Activated naive CD4-positive, alpha-beta T cell treated with anti-CD3 and anti-CD28 coated beads, Interleukin-2, amount 10 ng/mL, durations not matched to agents 7 days and 5 days (primary cell): ENCODE measurements around the gene NACC1.

Source experiments
- CTCF ChIA-PET: fragments of 350-600 bp; sonication (Branson Sonifier 250); formaldehyde crosslinking; loops from one replicate; lab custom pipeline; 2021; ENCODE audit warnings: antibody characterized with exemption; lab: Charles Lee
- DNase-seq: peaks from one replicate; pipeline ENCODE4 v3.0.0-alpha.2; 2020
- H3K27ac Mint-ChIP-seq: one replicate; pipeline ENCODE4 v1.8.0; 2021; ENCODE audit warnings: mild to moderate bottlenecking, moderate library complexity, mixed read lengths
- H3K27me3 Mint-ChIP-seq: one replicate; pipeline ENCODE4 v1.8.0; 2021; ENCODE audit warnings: mild to moderate bottlenecking, mixed read lengths
- H3K36me3 Mint-ChIP-seq: one replicate; pipeline ENCODE4 v1.8.0; 2021; ENCODE audit warnings: mixed read lengths
- H3K4me1 Mint-ChIP-seq: one replicate; pipeline ENCODE4 v1.8.0; 2021; ENCODE audit warnings: mixed read lengths
- H3K4me3 Mint-ChIP-seq: one replicate; pipeline ENCODE4 v1.8.0; 2021; ENCODE audit warnings: mild to moderate bottlenecking, moderate library complexity, mixed read lengths
- H3K9me3 Mint-ChIP-seq: one replicate; pipeline ENCODE4 v1.8.0; 2021; ENCODE audit warnings: mixed read lengths

NACC1 gene

DNA sequence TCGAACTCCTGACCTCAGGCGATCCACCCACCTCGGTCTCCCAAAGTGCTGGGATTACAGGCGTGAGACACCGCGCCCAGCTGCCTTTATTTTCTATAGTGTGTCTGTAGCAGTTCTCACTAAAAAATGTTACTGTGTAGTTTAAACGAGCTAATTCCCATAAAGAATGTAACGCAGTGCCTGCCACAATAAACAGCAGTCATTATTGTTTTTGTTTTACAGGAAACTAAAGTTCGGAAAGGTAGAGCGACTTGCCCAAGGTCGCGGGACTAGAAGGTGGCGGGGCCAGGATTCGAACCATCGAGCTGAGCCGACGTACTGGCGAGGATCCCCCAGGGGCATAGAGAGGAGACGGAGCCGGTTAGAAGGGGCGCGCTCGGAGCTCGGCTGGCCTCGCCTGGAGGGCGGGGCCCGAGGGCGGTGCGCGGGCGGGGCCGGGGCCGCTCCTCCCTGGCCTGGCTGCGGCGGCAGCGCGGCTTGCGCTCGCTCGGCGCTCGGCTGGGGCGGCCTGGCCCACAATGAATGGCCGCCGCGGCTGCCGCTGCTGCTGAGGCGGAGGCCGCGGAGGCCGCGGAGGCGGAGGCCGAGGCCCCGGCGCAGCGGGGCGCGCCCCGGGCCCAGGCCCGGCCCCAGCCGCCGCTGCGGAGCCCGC lies at the start of gene NACC1:
NACC1 (plus strand) TSS at position 493 of the 652 bp plus-strand sequence. CDS start 16,944 bp downstream, outside the sequence.
- Mint-ChIP-seq H3K4me3 (peak within 1 kb of the TSS; percentile 90), H3K36me3 (peaks cover 8% of the 10 kb centered on the region), H3K9me3 (no peaks in the 10 kb centered on the region), H3K27me3 (no peaks in the 10 kb centered on the region), H3K4me1 (peaks cover 56% of the 10 kb centered on the region), H3K27ac (peak within 1 kb of the TSS; percentile 92)
- CTCF ChIA-PET: interaction anchor here (1.1 to 1.9 kb wide), 5 partner anchors 10 to 47 kb away, joined by 3 to 7 read pairs (median 4); partner anchors contain the start of genes IER2 and STX10
- DNase-seq: peak; percentile 91

DNA sequence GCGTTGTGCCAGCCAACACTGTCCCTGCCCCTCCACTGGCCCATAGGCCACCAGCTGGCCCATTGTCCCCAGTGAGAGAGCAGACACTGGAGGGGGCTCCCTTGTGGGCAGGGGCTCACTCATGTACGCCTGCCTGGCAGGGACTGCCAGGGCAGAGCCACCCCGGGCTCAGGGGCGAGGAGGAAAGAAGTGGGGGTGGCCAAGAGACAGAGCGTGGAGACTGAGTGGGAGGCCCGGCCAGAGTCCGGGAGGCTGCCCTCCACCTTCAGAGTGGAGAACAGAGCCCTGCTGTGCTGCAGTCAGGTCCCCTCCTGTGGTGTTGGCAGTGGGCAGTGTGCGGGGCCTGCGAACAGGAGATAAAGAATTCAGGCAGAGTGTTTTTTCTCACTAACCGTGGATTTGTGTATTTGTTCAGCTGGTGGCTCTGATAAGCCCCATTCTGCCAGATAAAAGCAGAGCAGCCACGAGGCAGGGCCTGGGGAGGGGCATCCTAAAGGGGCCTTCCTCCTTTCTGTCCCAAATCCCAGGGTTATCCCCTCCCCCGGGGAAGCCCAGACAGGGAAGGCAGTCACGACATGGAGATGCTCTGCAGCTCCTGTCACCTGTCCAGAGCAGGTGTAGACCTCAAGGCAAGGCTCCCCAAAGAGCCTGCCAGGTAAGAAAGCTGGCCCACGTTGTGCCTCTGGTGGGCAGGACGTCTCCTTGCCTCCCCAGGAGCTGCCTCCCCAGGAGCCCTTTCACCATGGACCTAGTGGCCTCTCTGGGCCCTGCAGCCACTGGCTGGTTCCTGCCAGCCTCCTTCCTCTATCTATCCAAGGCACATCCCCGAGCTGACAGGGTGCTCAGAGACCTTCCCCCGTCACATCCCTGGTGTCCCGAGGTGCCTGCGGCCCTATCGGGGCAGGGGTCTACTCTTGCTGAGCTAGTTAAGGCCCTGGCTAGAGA lies 48.4 kb upstream of the NACC1 start:
- CTCF ChIA-PET: interaction anchor here (2.1 kb wide), 1 partner anchor 8 kb away, joined by 14 read pairs; no protein-coding TSS in a partner anchor
- DNase-seq: no peak
- peaks cover 22% of the 10 kb centered on the region for H3K27me3 Mint-ChIP-seq
- H3K36me3 Mint-ChIP-seq: no peaks in the 10 kb centered on the region
- H3K27ac Mint-ChIP-seq: no peak overlapping the region
- no peaks in the 10 kb centered on the region for H3K4me1 Mint-ChIP-seq
- H3K9me3 Mint-ChIP-seq: no peaks in the 10 kb centered on the region
- H3K4me3 Mint-ChIP-seq: no peak overlapping the region

DNA sequence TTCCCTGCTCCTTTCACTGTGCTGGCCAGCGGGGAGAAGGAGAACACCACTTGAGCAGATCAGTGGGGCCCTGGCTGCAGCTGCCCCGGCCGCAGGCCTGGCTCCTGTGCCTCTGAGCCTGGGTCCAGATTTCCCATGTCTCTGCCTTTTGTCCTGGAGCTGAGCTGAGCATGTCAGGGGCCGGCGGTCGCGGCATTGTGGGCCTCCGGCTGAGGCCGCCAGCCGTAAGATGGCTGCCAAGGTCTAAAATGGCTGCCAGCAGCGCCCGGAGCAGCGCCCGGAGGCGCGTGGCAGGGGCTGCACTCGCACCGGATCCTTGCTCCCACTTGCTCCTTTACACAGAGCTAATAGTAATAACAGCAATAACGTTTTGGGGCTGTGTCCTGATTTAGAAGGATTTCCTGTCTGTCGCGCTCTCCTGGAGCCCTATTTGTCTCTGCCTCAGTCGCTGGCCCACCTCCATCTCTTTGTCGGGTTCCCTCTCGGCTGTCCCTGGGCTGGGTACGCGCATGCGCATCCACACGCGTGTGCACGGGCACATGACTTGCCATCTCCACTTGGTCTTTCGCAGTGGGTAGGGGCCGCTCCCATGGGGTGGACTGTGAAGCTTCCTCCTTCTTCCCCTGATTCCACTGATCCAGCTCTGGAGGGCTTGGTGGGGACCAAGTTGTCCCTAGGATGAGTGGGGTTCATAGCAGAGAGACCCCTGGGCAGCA lies 47.5 kb upstream of the NACC1 start:
- Mint-ChIP-seq H3K27me3 (peaks cover 25% of the 10 kb centered on the region), H3K9me3 (no peaks in the 10 kb centered on the region), H3K4me3 (no peak overlapping the region), H3K4me1 (no peaks in the 10 kb centered on the region), H3K36me3 (no peaks in the 10 kb centered on the region), H3K27ac (no peak overlapping the region)
- DNase-seq: no peak
- CTCF ChIA-PET: interaction anchor here (2.1 kb wide), 1 partner anchor 9 kb away, joined by 14 read pairs; no protein-coding TSS in a partner anchor

DNA sequence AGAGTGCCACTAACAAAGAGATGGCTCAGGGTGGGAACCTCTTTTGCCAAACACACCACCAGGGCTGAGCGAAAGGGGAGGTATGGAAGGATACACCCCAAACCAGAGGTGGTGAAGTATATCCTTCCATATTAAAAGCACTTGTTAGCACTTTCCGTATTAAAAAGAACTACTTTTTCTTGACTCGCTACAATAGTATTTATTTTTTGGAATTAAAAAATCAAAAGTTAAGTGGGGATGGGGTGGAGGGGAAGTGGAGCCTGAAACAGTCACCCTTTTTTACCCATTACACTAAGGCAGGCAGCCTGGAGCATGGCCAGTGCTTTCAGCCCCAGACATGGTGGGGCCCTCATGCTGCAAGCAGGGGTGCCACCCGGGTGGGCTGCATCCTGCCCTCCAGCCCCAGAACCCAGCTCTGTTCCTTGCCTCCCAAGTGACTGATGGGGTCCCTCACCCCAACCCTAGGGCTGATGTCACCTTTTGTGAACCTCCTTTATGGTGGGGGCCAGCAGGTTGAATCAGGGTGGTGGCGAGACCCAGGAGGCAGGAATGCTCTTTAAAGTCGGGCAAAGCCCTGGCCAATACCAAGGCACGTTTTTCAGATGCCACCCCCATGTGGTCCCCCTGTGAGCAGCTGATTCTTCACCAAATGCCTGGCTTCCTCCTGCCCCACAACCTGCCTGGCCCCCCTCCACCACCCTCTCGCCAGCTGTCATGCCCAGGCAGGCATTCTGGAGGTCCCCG lies 46.4 kb upstream of the NACC1 start:
- no peaks in the 10 kb centered on the region for H3K4me1 Mint-ChIP-seq
- no peak overlapping the region for H3K4me3 Mint-ChIP-seq
- H3K36me3 Mint-ChIP-seq: no peaks in the 10 kb centered on the region
- no peak for DNase-seq
- no peaks in the 10 kb centered on the region for H3K9me3 Mint-ChIP-seq
- CTCF ChIA-PET: interaction anchor here (2.1 kb wide), 1 partner anchor 10 kb away, joined by 14 read pairs; no protein-coding TSS in a partner anchor
- H3K27me3 Mint-ChIP-seq: peaks cover 25% of the 10 kb centered on the region
- no peak overlapping the region for H3K27ac Mint-ChIP-seq

DNA sequence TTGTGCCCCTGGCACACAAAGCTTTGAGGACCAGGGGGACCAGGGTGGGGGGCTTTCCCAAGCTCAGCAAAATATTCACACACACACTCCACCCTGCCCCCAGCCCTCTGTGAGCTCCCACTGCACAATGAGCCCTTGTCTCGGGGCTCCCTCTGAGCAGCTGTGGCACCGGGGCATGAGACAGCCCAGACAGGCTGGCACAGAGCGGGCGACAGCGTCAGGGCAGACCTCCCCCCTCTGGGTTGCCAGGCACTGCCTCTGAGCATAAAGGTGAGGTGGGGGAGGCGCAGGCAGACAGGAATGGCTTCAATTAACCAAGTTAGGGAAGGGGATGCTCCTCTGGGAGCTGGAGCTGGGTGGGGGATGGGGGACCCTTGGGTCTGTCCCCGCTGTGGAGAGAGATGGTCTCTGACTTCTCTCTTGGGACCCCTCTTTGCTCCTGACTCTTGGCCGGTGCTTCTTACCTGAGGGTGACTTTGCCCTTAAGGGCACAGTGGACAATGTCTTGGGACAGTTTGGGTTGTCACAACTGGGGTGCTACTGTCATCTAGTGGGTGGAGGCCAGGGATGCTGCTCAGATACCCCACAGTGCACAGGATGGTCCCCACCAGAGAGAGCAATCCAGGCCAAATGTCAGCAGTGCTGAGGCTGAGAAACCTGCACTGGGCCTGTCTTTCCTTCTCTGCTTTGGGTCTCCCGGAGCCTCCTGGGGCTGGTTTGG lies 45.7 kb upstream of the NACC1 start:
- Mint-ChIP-seq H3K27ac (no peak overlapping the region), H3K36me3 (no peaks in the 10 kb centered on the region), H3K9me3 (no peaks in the 10 kb centered on the region), H3K4me3 (no peak overlapping the region), H3K27me3 (peaks cover 25% of the 10 kb centered on the region), H3K4me1 (no peaks in the 10 kb centered on the region)
- CTCF ChIA-PET: interaction anchor here (1.2 to 1.9 kb wide), 2 partner anchors 11 to 107 kb away, joined by 4 to 10 read pairs; no protein-coding TSS in a partner anchor
- DNase-seq: no peak

DNA sequence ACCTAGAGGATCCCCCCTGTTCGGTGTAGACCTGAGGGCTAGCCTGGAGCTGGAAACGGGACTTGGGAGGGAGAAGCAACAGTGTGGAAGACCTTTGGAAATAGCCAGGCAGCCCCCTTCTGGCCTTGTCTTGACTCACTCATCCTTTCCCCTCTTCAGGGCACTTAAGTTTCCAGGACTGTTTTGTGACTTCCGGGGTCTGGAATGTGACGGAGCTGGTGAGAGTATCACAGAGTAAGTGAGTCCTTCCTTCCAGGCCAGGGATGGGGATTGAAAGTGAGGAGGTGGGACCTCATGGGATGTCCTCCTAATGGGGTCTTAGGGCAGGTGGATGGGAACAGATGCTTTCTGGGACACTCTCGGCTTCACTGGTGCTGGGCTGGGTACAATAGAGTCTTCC lies 44.8 kb upstream of the NACC1 start:
- H3K27me3 Mint-ChIP-seq: peaks cover 28% of the 10 kb centered on the region
- H3K27ac Mint-ChIP-seq: no peak overlapping the region
- DNase-seq: no peak

DNA sequence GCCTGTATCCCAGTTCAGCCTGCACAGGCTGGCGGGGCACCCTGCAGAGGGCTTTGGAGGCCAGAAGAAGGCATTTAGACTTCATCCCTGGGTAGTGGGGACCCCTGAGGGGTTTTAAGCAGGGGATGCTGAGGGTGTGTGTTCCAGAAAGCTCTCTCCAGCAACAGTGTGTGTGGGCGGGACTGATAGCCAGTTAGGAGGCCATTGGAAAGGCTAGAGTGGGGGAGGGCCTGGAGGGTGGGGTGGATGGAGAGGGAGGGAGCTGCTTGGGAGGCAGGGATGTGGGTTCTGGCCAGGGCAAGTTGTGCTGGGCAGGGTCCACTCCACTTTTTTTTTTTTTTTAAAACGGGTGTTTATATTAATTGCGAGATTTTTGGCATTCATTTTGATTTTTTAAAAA lies 43.7 kb upstream of the NACC1 start:
- Mint-ChIP-seq H3K4me1 (no peaks in the 10 kb centered on the region), H3K9me3 (no peaks in the 10 kb centered on the region), H3K4me3 (no peak overlapping the region), H3K36me3 (no peaks in the 10 kb centered on the region), H3K27me3 (peaks cover 31% of the 10 kb centered on the region), H3K27ac (no peak overlapping the region)
- CTCF ChIA-PET: interaction anchor here (0.7 to 1.9 kb wide), 2 partner anchors 13 to 109 kb away, joined by 3 to 10 read pairs; no protein-coding TSS in a partner anchor
- DNase-seq: no peak

More for the DNA sequence above, 44.8 kb upstream of the NACC1 start:
- Mint-ChIP-seq H3K4me1 (no peaks in the 10 kb centered on the region), H3K4me3 (no peak overlapping the region), H3K9me3 (no peaks in the 10 kb centered on the region), H3K36me3 (no peaks in the 10 kb centered on the region)
- CTCF ChIA-PET: interaction anchor here (1.2 to 1.9 kb wide), 2 partner anchors 12 to 108 kb away, joined by 4 to 10 read pairs; no protein-coding TSS in a partner anchor

DNA sequence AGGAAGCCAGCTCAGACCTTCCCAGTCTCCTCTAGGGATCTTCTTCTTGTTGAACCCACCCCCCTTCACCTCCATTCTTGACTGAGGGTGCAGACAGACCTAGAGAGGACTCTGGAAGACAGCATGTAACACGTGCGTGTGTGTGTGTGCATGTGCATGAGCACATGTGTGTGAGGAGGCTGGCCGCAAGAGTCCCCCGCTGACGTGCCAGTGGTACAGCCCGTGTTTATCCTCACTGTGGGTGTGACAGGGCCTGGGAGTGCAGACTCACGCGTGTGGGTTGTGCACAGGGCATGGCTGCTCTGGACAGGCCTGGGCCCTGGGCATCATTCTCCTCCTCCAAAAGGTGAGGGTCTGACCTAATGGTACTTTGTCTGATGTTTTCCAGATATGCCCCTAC lies 41.7 kb upstream of the NACC1 start:
- CTCF ChIA-PET: interaction anchor here (2.3 kb wide), 1 partner anchor 15 kb away, joined by 9 read pairs; no protein-coding TSS in a partner anchor
- DNase-seq: no peak
- Mint-ChIP-seq H3K27me3 (peaks cover 28% of the 10 kb centered on the region), H3K27ac (no peak overlapping the region), H3K4me1 (no peaks in the 10 kb centered on the region), H3K9me3 (no peaks in the 10 kb centered on the region), H3K4me3 (no peak overlapping the region), H3K36me3 (no peaks in the 10 kb centered on the region)

DNA sequence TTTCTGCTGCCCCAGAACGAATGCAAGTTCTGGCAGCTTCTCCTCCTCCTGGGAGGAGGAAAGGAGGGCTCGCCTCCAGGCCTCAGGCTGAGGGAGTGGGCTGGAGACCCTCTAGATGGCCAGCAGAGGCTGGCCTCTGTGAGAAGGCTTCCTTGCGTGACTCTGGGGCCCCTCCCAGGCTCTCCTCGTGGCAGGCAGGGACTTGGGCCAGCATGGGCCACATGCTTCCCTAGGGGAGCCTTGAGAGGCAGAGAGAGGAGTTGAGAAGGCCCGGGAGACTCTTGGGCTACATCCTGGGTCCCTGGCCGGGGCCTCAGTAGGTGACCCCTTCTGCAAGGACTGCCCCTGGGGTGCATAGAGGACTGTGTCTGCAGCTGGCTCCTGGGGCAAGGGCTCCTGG lies 41.3 kb upstream of the NACC1 start:
- Mint-ChIP-seq H3K27ac (no peak overlapping the region), H3K36me3 (no peaks in the 10 kb centered on the region), H3K9me3 (no peaks in the 10 kb centered on the region), H3K27me3 (peaks cover 28% of the 10 kb centered on the region), H3K4me3 (no peak overlapping the region), H3K4me1 (no peaks in the 10 kb centered on the region)
- no peak for DNase-seq
- CTCF ChIA-PET: interaction anchor here (2.3 kb wide), 1 partner anchor 15 kb away, joined by 9 read pairs; no protein-coding TSS in a partner anchor

DNA sequence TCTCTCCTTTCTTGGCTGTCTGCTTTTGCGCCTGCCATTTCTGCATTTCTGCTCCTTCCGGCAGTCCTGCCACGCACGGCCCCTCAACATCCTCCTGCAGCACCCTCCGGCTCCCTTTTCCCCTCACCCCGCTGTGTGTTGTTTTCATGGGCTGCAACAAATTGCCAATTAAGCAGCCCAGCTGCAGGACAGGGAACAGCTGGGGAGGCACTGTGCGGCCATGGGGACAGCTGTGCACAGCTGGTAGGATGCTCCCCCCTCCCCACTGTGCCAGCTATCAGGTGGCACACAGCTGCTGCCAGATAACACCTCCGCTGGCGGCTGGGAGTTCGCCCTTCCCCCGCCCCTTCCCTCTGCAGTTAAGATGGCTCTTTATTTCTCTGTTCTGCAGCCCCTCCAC lies 40.8 kb upstream of the NACC1 start:
- CTCF ChIA-PET: interaction anchor here (2.3 to 2.7 kb wide), 2 partner anchors 16 to 112 kb away, joined by 8 to 9 read pairs; no protein-coding TSS in a partner anchor
- Mint-ChIP-seq H3K27me3 (peaks cover 24% of the 10 kb centered on the region), H3K4me3 (no peak overlapping the region), H3K36me3 (no peaks in the 10 kb centered on the region), H3K4me1 (no peaks in the 10 kb centered on the region), H3K9me3 (no peaks in the 10 kb centered on the region), H3K27ac (no peak overlapping the region)
- DNase-seq: no peak

DNA sequence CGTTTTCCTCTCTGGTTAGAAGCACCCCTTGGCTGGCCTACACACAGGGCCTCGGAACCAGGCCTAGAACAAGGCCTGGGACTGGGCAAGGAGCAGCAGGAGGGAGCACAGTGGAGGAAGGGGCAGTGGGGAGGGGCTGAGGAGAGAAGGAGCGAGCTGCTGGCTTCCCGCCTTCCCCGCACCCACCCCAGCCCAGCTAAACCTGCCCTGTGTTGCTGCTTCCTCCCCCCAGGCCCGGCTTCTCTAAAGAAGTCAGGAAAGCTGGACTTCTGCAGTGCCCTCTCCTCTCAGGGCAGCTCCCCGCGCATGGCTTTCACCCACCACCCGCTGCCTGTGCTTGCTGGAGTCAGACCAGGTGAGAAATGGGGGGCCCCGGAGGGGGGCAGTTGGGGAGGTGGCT lies 39.7 kb upstream of the NACC1 start:
- Mint-ChIP-seq H3K27ac (no peak overlapping the region), H3K36me3 (no peaks in the 10 kb centered on the region), H3K9me3 (no peaks in the 10 kb centered on the region), H3K4me1 (no peaks in the 10 kb centered on the region), H3K4me3 (no peak overlapping the region), H3K27me3 (peaks cover 15% of the 10 kb centered on the region)
- DNase-seq: no peak
- CTCF ChIA-PET: interaction anchor here (0.7 to 2.7 kb wide), 2 partner anchors 17 to 113 kb away, joined by 3 to 8 read pairs; no protein-coding TSS in a partner anchor

DNA sequence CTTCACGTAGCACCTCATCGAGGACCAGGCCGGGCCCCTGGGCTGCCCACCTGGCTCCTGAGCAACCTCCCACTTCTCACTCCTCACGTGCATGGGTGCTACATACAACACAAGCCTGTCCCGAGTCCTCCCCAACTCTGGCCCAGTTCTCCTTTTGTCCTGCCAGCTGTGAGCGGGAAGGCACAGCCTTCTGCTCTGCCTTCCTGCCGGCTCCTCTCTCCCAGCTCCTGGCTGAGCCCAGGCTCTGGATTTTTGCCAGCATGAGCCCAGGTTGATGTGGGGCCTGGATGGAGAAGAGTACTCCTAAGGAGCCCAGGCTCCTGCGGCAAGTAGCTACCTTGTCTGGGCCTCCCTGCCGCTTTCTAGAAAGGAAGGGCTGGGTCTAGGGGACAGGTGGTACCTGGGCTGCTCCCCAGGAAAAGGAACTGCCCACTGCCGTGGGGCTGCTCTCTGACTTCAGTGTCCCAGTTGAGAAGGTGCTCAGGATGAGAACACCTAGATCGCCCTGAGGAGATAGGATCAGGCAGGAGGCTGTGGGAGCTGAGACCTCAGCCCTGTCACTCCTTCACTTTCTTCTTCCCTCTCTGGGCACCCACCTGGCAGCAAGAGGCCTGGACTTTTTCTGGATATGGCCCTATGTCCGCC lies 39.0 kb upstream of the NACC1 start:
- no peak for DNase-seq
- CTCF ChIA-PET: interaction anchor here (0.7 to 2.7 kb wide), 3 partner anchors 18 to 114 kb away, joined by 3 to 8 read pairs (median 5); no protein-coding TSS in a partner anchor
- H3K4me3 Mint-ChIP-seq: no peak overlapping the region

More for the DNA sequence above, 39.0 kb upstream of the NACC1 start:
- H3K9me3 Mint-ChIP-seq: no peaks in the 10 kb centered on the region
- H3K36me3 Mint-ChIP-seq: no peaks in the 10 kb centered on the region
- no peak overlapping the region for H3K27ac Mint-ChIP-seq
- no peaks in the 10 kb centered on the region for H3K4me1 Mint-ChIP-seq
- H3K27me3 Mint-ChIP-seq: peaks cover 16% of the 10 kb centered on the region
